Measurements from ENCODE around the gene MED14.

Gene MED14

GRCh38 chrX:40729598-40730584 is 5.5 kb downstream of the MED14 start:
- no peak for DNase-seq
- ATAC-seq, result no peak

- no peak for ATAC-seq
- no peak for DNase-seq
Observed at GRCh38 chrX:40727581-40728252, 7.6 kb downstream of the MED14 start.

DNA sequence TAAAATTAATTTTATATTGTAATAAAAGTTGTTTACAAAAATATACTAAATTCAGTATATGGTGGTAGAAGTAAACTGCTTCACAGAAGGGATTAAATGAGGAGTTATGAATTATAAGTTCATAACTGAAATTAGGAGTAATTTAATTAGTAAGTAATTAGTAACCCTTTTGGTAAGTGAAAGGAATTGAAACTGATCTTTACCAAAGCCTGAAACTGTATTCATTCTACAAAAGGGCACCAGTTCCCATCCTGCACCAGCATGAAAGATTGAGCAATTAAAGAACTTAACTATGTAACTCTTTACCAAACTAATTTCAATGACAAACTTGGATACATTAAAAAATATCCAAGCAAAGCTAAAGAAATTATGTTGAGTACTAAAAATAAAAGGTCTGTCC is 8.2 kb downstream of the MED14 start:
- ATAC-seq (no peak), DNase-seq (no peak)

GRCh38 chrX:40722930-40723329 is 12.4 kb downstream of the MED14 start:
- DNase-seq (no peak), ATAC-seq (no peak)

- DNase-seq (no peak), ATAC-seq (no peak)
Observed at GRCh38 chrX:40721489-40722106, 13.7 kb downstream of the MED14 start.

GRCh38 chrX:40720792-40721191 is 14.6 kb downstream of the MED14 start:
- no peak for ATAC-seq
- no peak for DNase-seq

DNA sequence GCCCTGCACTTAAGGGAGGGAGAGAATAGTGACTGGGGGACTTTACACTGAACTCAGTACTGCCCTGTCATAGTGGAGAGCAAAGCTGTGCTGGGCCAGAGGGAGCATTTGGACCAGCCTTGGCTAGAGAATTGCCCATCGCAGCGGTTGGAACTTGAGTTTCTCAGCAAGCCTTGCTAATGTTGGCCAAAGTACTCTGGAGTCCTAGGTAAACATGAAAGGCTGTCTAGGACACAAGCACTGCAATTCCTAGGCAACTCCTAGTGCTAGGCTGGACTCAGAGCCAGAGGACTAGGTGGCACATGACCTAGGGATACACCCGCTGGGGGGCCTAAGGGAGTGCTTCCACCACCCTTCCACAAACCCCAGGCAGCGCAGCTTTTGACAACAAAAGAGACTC is 15.0 kb downstream of the MED14 start:
- DNase-seq (no peak), ATAC-seq (no peak)

DNA sequence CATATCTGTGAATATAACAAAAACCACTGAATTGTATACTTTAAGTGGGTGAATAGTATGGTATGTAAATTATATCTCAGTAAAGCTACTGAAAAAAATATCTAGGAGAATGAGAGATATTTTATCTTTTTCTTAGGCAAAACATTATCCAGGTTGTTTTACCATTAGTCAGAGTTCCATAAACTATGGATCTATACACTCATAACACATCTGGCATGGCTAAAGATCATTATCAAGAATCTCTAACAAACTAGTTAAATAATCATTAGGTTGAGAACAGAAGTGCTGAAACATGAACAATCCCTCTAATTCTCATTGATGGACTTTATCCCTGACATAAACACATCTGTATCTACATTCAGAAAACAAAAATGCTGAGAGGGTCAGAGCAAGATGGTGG is 15.6 kb downstream of the MED14 start:
- no peak for ATAC-seq
- no peak for DNase-seq

GRCh38 chrX:40719218-40719617 is 16.1 kb downstream of the MED14 start:
- DNase-seq, result no peak
- ATAC-seq, result no peak

GRCh38 chrX:40709395-40709794 is 25.9 kb downstream of the MED14 start:
- ATAC-seq (no peak), DNase-seq (no peak)

DNA sequence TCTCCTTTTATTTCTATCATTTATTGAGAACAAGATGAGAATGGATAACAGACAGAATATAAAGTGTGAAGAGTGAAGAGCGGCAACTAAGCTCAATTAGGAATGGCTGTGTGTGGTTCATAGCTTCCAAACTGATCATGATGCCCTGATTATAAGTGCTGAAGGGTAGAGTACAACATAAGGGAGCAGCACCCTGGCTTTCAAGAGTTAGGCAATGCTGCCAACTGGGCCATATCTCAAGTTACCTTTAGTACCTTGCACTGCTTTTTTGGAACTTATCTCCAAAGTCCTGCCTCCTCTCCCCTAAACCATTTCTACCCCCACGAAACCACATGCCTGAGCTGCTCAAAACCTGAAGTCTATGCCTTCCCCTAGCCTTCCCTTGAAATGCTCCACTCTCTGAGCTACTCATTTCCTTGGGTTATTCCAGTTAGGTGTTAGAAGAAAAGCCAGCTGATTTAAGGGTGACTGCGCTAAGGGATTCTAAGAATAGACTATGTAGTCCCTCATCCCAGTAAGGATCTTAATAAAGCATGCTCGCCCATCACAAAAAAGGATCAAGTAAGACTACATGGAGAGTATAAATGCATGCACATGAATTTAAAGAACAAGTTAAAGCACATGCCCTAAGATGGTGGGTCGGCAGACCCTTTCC is 29.6 kb downstream of the MED14 start:
- ATAC-seq (no peak), DNase-seq (no peak)

GRCh38 chrX:40700640-40701342 is 34.6 kb downstream of the MED14 start:
- DNase-seq (no peak), ATAC-seq (no peak)

- ATAC-seq (no peak), DNase-seq (no peak)
Observed at GRCh38 chrX:40698851-40699250, 36.5 kb downstream of the MED14 start.

GRCh38 chrX:40694802-40695201 is 40.5 kb downstream of the MED14 start:
- DNase-seq (no peak), ATAC-seq (no peak)

DNA sequence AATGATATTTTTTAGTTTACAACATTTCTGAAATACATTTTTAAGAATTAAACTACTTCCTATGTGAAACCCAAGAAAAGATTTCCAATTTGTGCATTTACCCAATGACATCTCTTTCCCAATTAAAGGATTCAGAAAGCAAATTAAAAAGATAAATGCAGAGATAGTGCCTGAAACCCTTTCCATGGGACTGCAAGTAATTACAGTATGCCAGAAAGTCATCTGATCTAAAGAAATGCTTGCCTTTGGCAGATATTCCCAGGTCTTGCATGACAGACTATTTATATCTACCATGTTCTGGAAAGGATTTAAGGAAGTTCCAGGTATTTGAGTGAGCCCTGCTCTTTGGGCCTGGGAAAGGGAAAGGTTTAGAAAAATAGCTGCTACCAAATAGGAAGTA is 46.4 kb downstream of the MED14 start:
- DNase-seq (no peak), ATAC-seq (no peak)

GRCh38 chrX:40687169-40687568 is 48.2 kb downstream of the MED14 start:
- DNase-seq (no peak), ATAC-seq (no peak)

- no peak for ATAC-seq
Observed at GRCh38 chrX:40685362-40685918, 49.9 kb downstream of the MED14 start.

DNA sequence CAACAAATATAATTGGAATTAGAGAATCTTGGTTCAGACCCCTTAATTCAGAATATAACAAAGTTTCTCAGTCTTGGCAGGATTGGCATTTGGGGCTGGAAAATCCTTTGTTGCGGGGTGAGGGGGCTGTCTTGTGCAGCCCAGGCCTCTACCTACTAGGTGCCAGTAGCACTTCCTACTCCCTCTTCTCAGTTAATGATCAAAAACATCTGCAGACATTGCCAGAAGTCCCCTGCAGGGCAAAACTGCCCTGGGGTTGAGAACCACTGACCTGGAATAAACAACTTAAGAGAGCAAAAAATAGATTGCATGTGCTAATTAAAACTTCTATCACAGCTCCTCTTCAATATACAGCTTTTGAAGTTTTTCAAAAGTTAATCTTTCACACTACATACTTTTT is 51.2 kb downstream of the MED14 start:
- DNase-seq (no peak), ATAC-seq (no peak)

More at GRCh38 chrX:40685362-40685918, 49.9 kb downstream of the MED14 start:
- DNase-seq, result peak; percentile 3

DNA sequence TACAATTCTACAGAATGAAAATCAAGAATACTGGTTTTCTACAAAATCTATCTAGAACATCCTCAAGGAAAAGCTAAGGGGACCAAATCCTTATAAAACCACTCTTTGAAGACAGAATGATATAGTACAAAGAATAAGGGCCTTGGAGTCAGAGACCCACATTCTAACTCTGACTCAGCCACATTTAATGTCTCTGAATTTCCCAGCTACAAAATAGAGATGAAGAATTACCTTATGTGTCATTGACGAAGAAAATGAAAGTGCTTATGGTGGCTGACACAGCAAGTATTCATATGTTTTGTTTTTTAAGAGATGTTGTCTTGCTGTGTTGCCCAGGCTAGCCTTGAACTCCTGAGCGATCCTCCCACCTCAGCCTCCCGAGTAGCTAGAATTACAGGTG is 52.1 kb downstream of the MED14 start:
- ATAC-seq (no peak), DNase-seq (no peak)

GRCh38 chrX:40671126-40671525 is 64.2 kb downstream of the MED14 start:
- no peak for ATAC-seq
- DNase-seq, result no peak

- no peak for DNase-seq
Observed at GRCh38 chrX:40663880-40664630, 71.3 kb downstream of the MED14 start.

More at GRCh38 chrX:40663880-40664630, 71.3 kb downstream of the MED14 start:
- no peak for ATAC-seq
